ENCODE results near the gene PXDN.
"Not testable (repeated sequence)": the region's sequence is repeated elsewhere in the genome, so short reads cannot be mapped to it uniquely, and the experiment has no call there.

The PXDN gene

GRCh38 chr2:1784986-1785617 lies 40.8 kb upstream of the PXDN start:
- TF ChIP-seq CTCF (IDR thresholded peaks at IDR 0.05; ENCODE audit: insufficient read depth, low read length, poor library complexity, severe bottlenecking), result no peak
- Histone ChIP-seq H3K27me3 (replicated peaks; ENCODE audit: control insufficient read depth, insufficient read depth, low read length) (no peaks in the 10 kb centered on the region), H3K36me3 (ENCODE audit: control insufficient read depth, insufficient read depth, low read length) (no peaks in the 10 kb centered on the region), H3K4me3 (replicated peaks; ENCODE audit: low read depth, low read length) (no peak overlapping the region)
- DNase-seq (ENCODE audit: extremely low read depth, insufficient read length), result no peak

- TF ChIP-seq CTCF (IDR thresholded peaks at IDR 0.05; ENCODE audit: insufficient read depth, low read length, poor library complexity, severe bottlenecking), result no peak
- no peaks in the 10 kb centered on the region for H3K27me3 ChIP-seq (replicated peaks; ENCODE audit: control insufficient read depth, insufficient read depth, low read length)
- no peak overlapping the region for H3K4me3 ChIP-seq (replicated peaks; ENCODE audit: low read depth, low read length)
Measured at GRCh38 chr2:1784087-1784486, 39.8 kb upstream of the PXDN start.

DNA sequence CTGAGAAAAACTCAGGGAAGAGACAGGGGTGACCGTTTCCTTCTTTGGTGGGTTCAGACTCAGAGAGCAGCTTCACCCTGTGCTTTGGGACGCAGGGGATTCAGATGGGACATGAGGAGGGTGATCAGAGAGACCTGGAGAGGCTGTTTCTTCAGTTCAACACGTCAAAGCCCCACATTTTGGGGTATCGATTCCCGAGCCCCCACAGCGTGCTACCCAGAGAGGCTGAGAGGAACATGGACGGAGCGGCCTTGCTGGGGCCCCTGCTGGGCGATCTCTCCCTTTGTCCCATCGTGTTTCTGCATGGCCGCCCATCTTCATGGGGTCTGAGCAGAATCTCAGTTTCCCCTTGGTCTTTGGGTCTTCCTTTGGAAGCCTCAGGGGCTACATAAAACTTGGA lies 38.2 kb upstream of the PXDN start:
- no peak overlapping the region for H3K4me3 ChIP-seq (replicated peaks; ENCODE audit: low read depth, low read length)

More at GRCh38 chr2:1784087-1784486, 39.8 kb upstream of the PXDN start:
- DNase-seq (ENCODE audit: extremely low read depth, insufficient read length), result no peak
- no peaks in the 10 kb centered on the region for H3K36me3 ChIP-seq (ENCODE audit: control insufficient read depth, insufficient read depth, low read length)

DNA sequence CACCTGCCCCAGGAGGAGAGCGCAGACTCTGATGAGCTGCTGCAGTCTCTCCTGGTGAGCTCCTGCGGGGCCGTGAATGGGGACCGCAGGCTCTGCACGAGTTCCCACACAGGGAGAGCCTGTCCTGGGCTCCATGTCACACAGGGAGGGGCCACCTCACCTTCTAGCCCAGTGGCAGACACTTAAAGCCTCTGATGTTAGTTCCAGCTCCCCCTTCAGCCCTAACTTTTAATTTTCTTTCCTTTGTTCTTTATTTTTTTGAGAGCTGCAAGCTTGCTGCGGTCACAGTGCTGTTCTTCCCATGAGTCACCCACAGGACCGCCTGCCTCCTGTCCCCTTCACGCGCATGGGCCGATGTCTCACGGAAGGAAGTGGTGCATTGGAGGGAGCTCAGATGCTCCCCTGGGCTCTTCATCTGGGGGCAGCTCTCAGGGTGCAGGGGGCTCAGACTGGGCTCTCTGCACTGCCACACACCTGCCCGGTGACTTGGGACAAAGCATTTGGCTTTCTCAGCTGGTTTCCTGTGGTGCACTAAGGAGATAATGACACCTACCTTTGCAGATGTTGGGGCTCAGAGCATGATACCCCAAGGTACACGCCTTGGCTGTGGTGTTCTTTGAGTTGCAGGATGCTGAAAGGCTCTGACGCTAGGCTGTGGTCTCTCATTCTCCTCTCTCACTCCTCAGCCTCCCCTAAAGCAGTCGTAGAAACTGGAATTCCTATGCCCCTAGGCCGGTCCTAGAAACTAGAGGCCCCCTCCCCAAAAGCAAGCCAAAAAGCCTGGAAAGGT lies 37.2 kb upstream of the PXDN start:
- Histone ChIP-seq H3K36me3 (ENCODE audit: control insufficient read depth, insufficient read depth, low read length) (no peaks in the 10 kb centered on the region), H3K27me3 (replicated peaks; ENCODE audit: control insufficient read depth, insufficient read depth, low read length) (no peaks in the 10 kb centered on the region), H3K4me3 (replicated peaks; ENCODE audit: low read depth, low read length) (no peak overlapping the region)
- DNase-seq (ENCODE audit: extremely low read depth, insufficient read length), result no peak
- no peak for TF ChIP-seq CTCF (IDR thresholded peaks at IDR 0.05; ENCODE audit: insufficient read depth, low read length, poor library complexity, severe bottlenecking)

More for the DNA sequence above, 38.2 kb upstream of the PXDN start:
- TF ChIP-seq CTCF (IDR thresholded peaks at IDR 0.05; ENCODE audit: insufficient read depth, low read length, poor library complexity, severe bottlenecking), result no peak
- Histone ChIP-seq H3K27me3 (replicated peaks; ENCODE audit: control insufficient read depth, insufficient read depth, low read length) (no peaks in the 10 kb centered on the region), H3K36me3 (ENCODE audit: control insufficient read depth, insufficient read depth, low read length) (no peaks in the 10 kb centered on the region)
- DNase-seq (ENCODE audit: extremely low read depth, insufficient read length), result no peak

DNA sequence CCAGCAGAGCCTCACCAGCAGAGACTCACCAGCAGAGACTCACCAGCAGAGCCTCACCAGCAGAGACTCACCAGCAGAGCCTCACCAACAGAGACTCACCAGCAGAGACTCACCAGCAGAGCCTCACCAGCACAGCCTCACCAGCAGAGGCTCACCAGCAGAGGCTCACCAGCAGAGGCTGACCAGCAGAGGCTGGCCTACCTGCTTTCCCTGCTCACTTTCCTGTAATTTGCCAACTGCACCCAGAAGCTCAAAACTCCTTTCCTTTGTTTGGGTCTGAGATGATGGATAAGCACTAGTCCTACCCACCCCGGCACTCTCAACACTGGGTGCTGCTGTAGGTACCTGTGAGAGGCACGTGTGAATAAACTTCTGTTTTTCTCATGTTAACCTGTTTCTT lies 36.4 kb upstream of the PXDN start:
- H3K27me3 ChIP-seq (replicated peaks; ENCODE audit: control insufficient read depth, insufficient read depth, low read length), result no peaks in the 10 kb centered on the region
- TF ChIP-seq CTCF (IDR thresholded peaks at IDR 0.05; ENCODE audit: insufficient read depth, low read length, poor library complexity, severe bottlenecking), result no peak
- no peak for DNase-seq (ENCODE audit: extremely low read depth, insufficient read length)

GRCh38 chr2:1780054-1780453 lies 35.7 kb upstream of the PXDN start:
- H3K4me3 ChIP-seq (replicated peaks; ENCODE audit: low read depth, low read length); DNase-seq (ENCODE audit: extremely low read depth, insufficient read length); H3K36me3 ChIP-seq (ENCODE audit: control insufficient read depth, insufficient read depth, low read length); H3K27me3 ChIP-seq (replicated peaks; ENCODE audit: control insufficient read depth, insufficient read depth, low read length): not testable (repeated sequence)

More for the DNA sequence above, 36.4 kb upstream of the PXDN start:
- H3K36me3 ChIP-seq (ENCODE audit: control insufficient read depth, insufficient read depth, low read length), result no peaks in the 10 kb centered on the region
- H3K4me3 ChIP-seq (replicated peaks; ENCODE audit: low read depth, low read length), result no peak overlapping the region

Data from GM06990 (cell line).